Breast epithelium (tissue), 4 donors: ENCODE results near the gene COL5A1. TPM values are rescaled to one million over a fixed set of nuclear protein-coding genes. Genes with fewer than 3 reads are reported as not detected.

Source experiments
- DNase-seq, 2 donors: peaks; one replicate each; pipeline ENCODE4 v3.0.0-alpha.2; 2019; ENCODE audit warnings: low spot score in 2 of 2
- H3K27ac ChIP-seq, 2 donors: fragments of 200-600 bp; sonication (generic) in 1 of 2; one replicate each; pipeline ENCODE4 v1.5.1; 2016 to 2019; ENCODE audit warnings: mild to moderate bottlenecking in 1 of 2
- H3K27me3 ChIP-seq, 2 donors: fragments of 200-600 bp; sonication (generic) in 1 of 2; one replicate each; pipeline versions ENCODE4 v1.5.1 to v1.6.0; 2017 to 2019; ENCODE audit warnings: control low read depth in 1 of 2, mild to moderate bottlenecking in 1 of 2
- H3K36me3 ChIP-seq: fragments of 200-600 bp; one replicate; pipeline ENCODE4 v1.5.1; 2019
- H3K4me1 ChIP-seq, 2 donors: fragments of 200-600 bp; sonication (generic); one replicate each; pipeline ENCODE4 v1.5.1; 2016 to 2019; ENCODE audit warnings: control low read depth in 1 of 2
- H3K4me3 ChIP-seq, 3 donors: fragments of 200-600 bp; sonication (generic); 1 replicate in 2 of 3; 2 replicates in 1 of 3; pipeline ENCODE4 v1.5.1; 2016 to 2019; ENCODE audit warnings: mild to moderate bottlenecking in 3 of 3, moderate library complexity in 2 of 3
- H3K9me3 ChIP-seq, 2 donors: fragments of 200-600 bp; sonication (generic) in 1 of 2; one replicate each; pipeline ENCODE4 v1.5.1; 2016 to 2019; ENCODE audit warnings: control low read depth in 1 of 2
- CTCF ChIP-seq, 3 donors: fragments of 450-650 bp; IDR thresholded peaks; one replicate each; pipeline ENCODE4 v1.5.1; 2016 to 2017; ENCODE audit warnings: antibody characterized with exemption in 3 of 3, mild to moderate bottlenecking in 3 of 3, moderate library complexity in 3 of 3
- POLR2A ChIP-seq: fragments of 450-650 bp; IDR thresholded peaks from one replicate; pipeline ENCODE4 v1.6.1; 2016; ENCODE audit warnings: antibody characterized with exemption, mild to moderate bottlenecking, moderate library complexity
- POLR2AphosphoS5 ChIP-seq, 3 donors: sonication (generic); formaldehyde crosslinking; IDR thresholded peaks; one replicate each; pipeline ENCODE4 v1.6.1; 2017; ENCODE audit warnings: antibody characterized with exemption in 3 of 3
- intact Hi-C: fragments of 100-400 bp; cut with DNase I; formaldehyde crosslinking; loops from one replicate; pipeline ENCODE4 v1.15.1; 2023; ENCODE audit warnings: low total_unique reads
- total RNA-seq, 3 donors: library from RNA; depleted of rRNA; stranded (reverse); fragments of >200 nt; gene quantifications; one replicate each; pipeline ENCODE4 v1.1.0, GENCODE V29; 2016

The COL5A1 gene
- total RNA-seq, 3 donors from 2014 or later: 12.1 to 17.0 (median 15.4) TPM

GRCh38 chr9:134716067-134716466, 74.5 kb downstream of the COL5A1 start:
- intact Hi-C loops: no loop called here
- Histone ChIP-seq H3K27me3 (no peaks in the 10 kb centered on the region), H3K36me3 (no peaks in the 10 kb centered on the region), H3K9me3 (no peaks in the 10 kb centered on the region), H3K27ac (no peak overlapping the region), H3K4me3 (no peak overlapping the region), H3K4me1 (no peaks in the 10 kb centered on the region)
- no peak for DNase-seq
- TF ChIP-seq CTCF (IDR thresholded peaks at IDR 0.05) (no peak), POLR2A (no peak), POLR2AphosphoS5 (IDR thresholded peaks at IDR 0.05) (no peak)

- TF ChIP-seq POLR2AphosphoS5 (IDR thresholded peaks at IDR 0.05) (no peak), CTCF (IDR thresholded peaks at IDR 0.05) (no peak), POLR2A (no peak)
- H3K9me3 ChIP-seq: no peaks in the 10 kb centered on the region
- no peak for DNase-seq
- H3K4me3 ChIP-seq: no peak overlapping the region
- H3K36me3 ChIP-seq: no peaks in the 10 kb centered on the region
- no peaks in the 10 kb centered on the region for H3K27me3 ChIP-seq
- H3K27ac ChIP-seq: no peak overlapping the region
- intact Hi-C loops: no loop called here
- no peaks in the 10 kb centered on the region for H3K4me1 ChIP-seq
Measured at GRCh38 chr9:134717056-134717455, 75.5 kb downstream of the COL5A1 start.

GRCh38 chr9:134717924-134718645, 76.5 kb downstream of the COL5A1 start:
- TF ChIP-seq POLR2A (no peak), POLR2AphosphoS5 (IDR thresholded peaks at IDR 0.05) (no peak), CTCF (IDR thresholded peaks at IDR 0.05) (no peak)
- no peak for DNase-seq
- H3K4me1 ChIP-seq: no peaks in the 10 kb centered on the region
- H3K27ac ChIP-seq: no peak overlapping the region
- no peaks in the 10 kb centered on the region for H3K9me3 ChIP-seq
- no peak overlapping the region for H3K4me3 ChIP-seq
- intact Hi-C loops: no loop called here
- H3K27me3 ChIP-seq: no peaks in the 10 kb centered on the region
- no peaks in the 10 kb centered on the region for H3K36me3 ChIP-seq

GRCh38 chr9:134719331-134719730, 77.7 kb downstream of the COL5A1 start:
- no peak overlapping the region for H3K27ac ChIP-seq
- TF ChIP-seq POLR2AphosphoS5 (IDR thresholded peaks at IDR 0.05) (no peak), POLR2A (no peak), CTCF (IDR thresholded peaks at IDR 0.05) (no peak)
- H3K9me3 ChIP-seq: no peaks in the 10 kb centered on the region
- H3K4me3 ChIP-seq: no peak overlapping the region
- DNase-seq: no peak
- no peaks in the 10 kb centered on the region for H3K4me1 ChIP-seq
- H3K36me3 ChIP-seq: no peaks in the 10 kb centered on the region
- intact Hi-C loops: no loop called here
- no peaks in the 10 kb centered on the region for H3K27me3 ChIP-seq

GRCh38 chr9:134720136-134720753, 78.6 kb downstream of the COL5A1 start:
- TF ChIP-seq POLR2A (no peak), POLR2AphosphoS5 (IDR thresholded peaks at IDR 0.05) (no peak), CTCF (IDR thresholded peaks at IDR 0.05) (no peak)
- H3K27ac ChIP-seq: no peak overlapping the region
- intact Hi-C loops: no loop called here

More at GRCh38 chr9:134720136-134720753, 78.6 kb downstream of the COL5A1 start:
- H3K9me3 ChIP-seq: no peaks in the 10 kb centered on the region
- H3K36me3 ChIP-seq: no peaks in the 10 kb centered on the region
- no peak overlapping the region for H3K4me3 ChIP-seq
- no peaks in the 10 kb centered on the region for H3K27me3 ChIP-seq
- DNase-seq: no peak
- H3K4me1 ChIP-seq: no peaks in the 10 kb centered on the region
